ENCODE results near the gene ATP6V1A.

ATP6V1A gene

GRCh38 chr3:113746548-113747282 is at the start of gene ATP6V1A:
TSS of gene ATP6V1A (plus strand) at chr3:113747035. CDS start at chr3:113778754, 31,719 bp downstream.
- peak; percentile 50 to 56 (median 55) for DNase-seq (ENCODE audit: low read depth in 3 of 3, low spot score in 1 of 3)

DNA sequence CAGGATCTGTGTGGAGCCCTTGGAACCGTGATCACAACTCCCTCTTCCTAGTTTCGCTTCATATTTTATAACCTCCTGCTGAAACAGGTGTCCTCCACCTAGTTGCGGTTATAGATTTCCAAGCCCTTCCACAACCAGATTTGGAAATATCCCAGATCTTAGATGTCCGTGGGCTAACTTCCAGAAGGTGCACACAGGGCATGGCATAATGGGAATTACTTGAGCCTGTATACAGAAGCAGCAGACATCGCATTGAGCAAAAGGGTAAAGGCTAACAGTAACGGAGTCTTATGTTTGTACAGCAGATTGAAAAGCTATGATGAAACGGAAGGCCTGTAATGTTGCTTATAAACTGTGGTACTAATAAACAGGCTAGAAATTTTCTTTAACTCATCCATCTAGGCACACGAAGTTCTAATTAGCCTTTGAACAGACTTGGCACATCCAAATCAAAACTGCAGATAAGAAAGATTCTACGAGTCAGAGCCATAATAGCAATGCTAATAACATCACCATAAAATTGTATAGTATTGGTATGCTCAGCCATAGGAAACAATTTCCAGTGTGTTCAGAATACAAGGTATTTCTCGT is 49.2 kb upstream of the ATP6V1A start:
- DNase-seq (ENCODE audit: low read depth in 3 of 3, low spot score in 1 of 3), result no peak

GRCh38 chr3:113698213-113698742 is 48.6 kb upstream of the ATP6V1A start:
- no peak for DNase-seq (ENCODE audit: low read depth in 3 of 3, low spot score in 1 of 3)

GRCh38 chr3:113698956-113699355 is 47.9 kb upstream of the ATP6V1A start:
- DNase-seq (ENCODE audit: low read depth in 3 of 3, low spot score in 1 of 3), result no peak

- no peak for DNase-seq (ENCODE audit: low read depth in 3 of 3, low spot score in 1 of 3)
Measured at GRCh38 chr3:113707835-113708234, 39.0 kb upstream of the ATP6V1A start.

GRCh38 chr3:113712129-113712528 is 34.7 kb upstream of the ATP6V1A start:
- no peak for DNase-seq (ENCODE audit: low read depth in 3 of 3, low spot score in 1 of 3)

- no peak for DNase-seq (ENCODE audit: low read depth in 3 of 3, low spot score in 1 of 3)
Measured at GRCh38 chr3:113714702-113715101, 32.1 kb upstream of the ATP6V1A start.

DNA sequence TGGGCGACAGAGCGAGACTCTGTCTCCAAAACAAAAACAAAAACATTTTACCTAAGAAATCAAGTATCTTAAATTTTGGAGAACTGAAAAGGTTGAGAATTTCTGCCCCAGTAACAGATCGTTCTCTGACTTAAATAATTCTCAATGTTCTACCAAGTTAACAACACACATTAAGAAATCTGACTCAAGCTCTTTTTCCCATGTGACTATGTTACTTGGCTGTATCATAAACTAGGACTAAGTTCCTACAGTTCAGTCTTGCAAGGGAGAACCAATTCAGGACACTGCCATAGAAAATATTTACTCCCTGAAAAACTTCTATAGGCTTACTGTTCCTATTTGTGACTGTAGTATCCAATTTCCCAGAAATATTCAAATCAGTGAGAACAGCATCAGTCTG is 29.5 kb upstream of the ATP6V1A start:
- no peak for DNase-seq (ENCODE audit: low read depth in 3 of 3, low spot score in 1 of 3)

- no peak for DNase-seq (ENCODE audit: low read depth in 3 of 3, low spot score in 1 of 3)
Measured at GRCh38 chr3:113717818-113718217, 29.0 kb upstream of the ATP6V1A start.

DNA sequence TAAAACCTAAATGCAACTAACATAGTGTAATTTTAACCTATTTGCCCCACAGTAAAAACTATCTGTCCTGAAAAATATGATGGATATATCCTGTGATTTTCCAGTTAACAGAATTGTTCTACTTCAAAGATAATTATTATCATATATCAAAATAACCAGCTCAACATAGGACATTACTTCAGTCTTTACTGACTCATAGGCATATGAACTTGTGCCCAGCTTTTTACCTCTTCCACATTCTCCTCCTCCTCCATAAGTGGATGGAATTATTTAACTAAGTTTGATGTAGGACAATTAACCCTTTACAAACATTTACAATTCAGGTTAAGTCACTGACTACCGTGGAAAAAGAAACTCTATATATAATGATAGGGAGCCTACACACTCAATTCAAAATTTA is 27.5 kb upstream of the ATP6V1A start:
- DNase-seq (ENCODE audit: low read depth in 3 of 3, low spot score in 1 of 3), result no peak

GRCh38 chr3:113719758-113720157 is 27.1 kb upstream of the ATP6V1A start:
- no peak for DNase-seq (ENCODE audit: low read depth in 3 of 3, low spot score in 1 of 3)

DNA sequence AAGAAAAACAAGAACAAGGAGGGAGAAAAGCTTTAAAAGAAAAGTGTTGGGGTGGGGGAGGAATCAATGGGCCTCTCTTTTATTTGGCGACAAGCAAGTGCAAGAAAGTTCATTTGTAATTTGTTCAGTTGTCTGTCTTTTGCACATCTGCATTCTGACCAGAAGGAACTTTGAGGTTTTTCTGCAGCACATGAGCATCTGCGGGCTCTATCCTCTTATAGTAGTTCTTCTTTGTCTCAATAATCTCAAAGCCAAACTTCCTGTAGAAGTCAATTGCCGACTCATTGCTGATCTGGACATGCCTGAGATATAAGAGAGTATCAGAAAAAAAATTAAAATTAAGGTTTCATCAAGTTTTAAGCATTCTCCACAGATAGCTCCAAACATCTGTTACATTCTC is 25.2 kb upstream of the ATP6V1A start:
- DNase-seq (ENCODE audit: low read depth in 3 of 3, low spot score in 1 of 3), result no peak

GRCh38 chr3:113728661-113729060 is 18.2 kb upstream of the ATP6V1A start:
- no peak for DNase-seq (ENCODE audit: low read depth in 3 of 3, low spot score in 1 of 3)

- no peak for DNase-seq (ENCODE audit: low read depth in 3 of 3, low spot score in 1 of 3)
Measured at GRCh38 chr3:113730550-113730949, 16.3 kb upstream of the ATP6V1A start.

DNA sequence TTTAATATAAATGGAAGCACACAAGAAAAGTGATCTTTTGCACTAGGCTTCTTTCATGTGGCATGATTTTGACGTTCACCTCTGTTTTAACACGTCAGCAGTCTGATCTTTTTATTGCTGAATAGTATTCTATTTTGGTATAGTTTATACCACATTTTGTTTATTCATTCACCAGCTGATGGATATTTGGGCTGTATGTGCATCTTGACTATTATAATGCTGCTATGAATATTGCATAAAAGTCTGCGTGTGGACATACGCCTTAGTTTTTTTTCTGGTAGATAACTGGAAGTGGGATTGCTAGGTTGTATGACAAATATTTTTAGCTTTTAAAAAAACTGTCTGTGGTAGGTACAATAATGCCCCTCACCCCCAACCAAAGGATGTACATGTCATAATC is 15.1 kb upstream of the ATP6V1A start:
- no peak for DNase-seq (ENCODE audit: low read depth in 3 of 3, low spot score in 1 of 3)

GRCh38 chr3:113736548-113737089 is 10.2 kb upstream of the ATP6V1A start:
- DNase-seq (ENCODE audit: low read depth in 3 of 3, low spot score in 1 of 3), result no peak

- no peak for DNase-seq (ENCODE audit: low read depth in 3 of 3, low spot score in 1 of 3)
Measured at GRCh38 chr3:113741086-113741485, 5.7 kb upstream of the ATP6V1A start.

DNA sequence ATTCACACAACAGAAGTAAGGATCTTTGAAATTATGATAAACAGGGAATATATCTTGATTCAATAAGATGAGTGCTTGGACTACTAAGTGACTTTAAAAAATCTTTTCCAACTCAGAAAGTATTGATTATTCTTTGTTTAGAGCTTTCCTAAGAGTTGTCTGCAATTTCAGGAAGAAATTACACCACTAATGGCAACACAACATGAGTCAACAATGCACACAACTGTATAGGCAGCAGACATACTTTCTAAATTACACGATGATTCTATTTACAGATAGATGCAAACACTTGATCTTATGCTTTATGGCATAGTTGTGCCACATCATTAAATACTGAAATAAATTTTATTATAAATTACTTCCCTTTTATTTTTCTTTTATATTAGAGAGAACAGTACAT is 5.2 kb upstream of the ATP6V1A start:
- no peak for DNase-seq (ENCODE audit: low read depth in 3 of 3, low spot score in 1 of 3)

GRCh38 chr3:113743006-113743630 is 3.7 kb upstream of the ATP6V1A start:
- no peak for DNase-seq (ENCODE audit: low read depth in 3 of 3, low spot score in 1 of 3)

GRCh38 chr3:113744941-113745755 is 1.7 kb upstream of the ATP6V1A start:
- peak; percentile 46 to 55 (median 52) for DNase-seq (ENCODE audit: low read depth in 3 of 3, low spot score in 1 of 3)

Measured in stimulated activated CD4-positive, alpha-beta T cell treated with anti-CD3 and anti-CD28 coated beads, TNF-alpha, amount 100 ng/mL, for 1 hour (primary cell).